AG04450 (cell line): Measurements from ENCODE around the gene PSME2. TPM values are rescaled to one million over a fixed set of nuclear protein-coding genes. Genes with fewer than 3 reads are reported as not detected.

ENCODE experiments used
- CTCF ChIA-PET: fragments of 300-600, 350-600 bp; formaldehyde crosslinking; extraction: SDS; loops from one replicate; lab custom pipeline; 2022; ENCODE audit warnings: antibody characterized with exemption, inconsistent platforms; lab: Charles Lee
- POLR2A ChIA-PET: fragments of 350-600 bp; formaldehyde crosslinking; extraction: SDS; loops from one replicate; lab custom pipeline; 2021; ENCODE audit warnings: antibody characterized with exemption, inconsistent platforms; lab: Yijun Ruan, JAX
- DNase-seq: peaks from one replicate; pipeline ENCODE4 v3.0.0-alpha.2; 2011; ENCODE audit warnings: low read depth, low spot score
- H3K27ac ChIP-seq: one replicate; pipeline ENCODE4 v1.5.1; 2012; ENCODE audit warnings: low read depth, low read length, control low read depth
- H3K27me3 ChIP-seq: one replicate; pipeline ENCODE4 v1.6.0; 2012; ENCODE audit warnings: low read length; ENCODE audit not compliant: control insufficient read depth, insufficient read depth
- H3K4me3 ChIP-seq: 2 replicates; pipeline ENCODE4 v1.5.1; 2011; ENCODE audit warnings: mild to moderate bottlenecking, low read depth, low read length, control low read depth
- H3K9me3 ChIP-seq: 2 replicates; pipeline ENCODE4 v1.5.1; 2012; ENCODE audit warnings: low read length; ENCODE audit not compliant: control insufficient read depth, insufficient read depth
- polyA plus RNA-seq: library from polyadenylated mRNA; depleted of rRNA; stranded (reverse); fragments of >200 nt; gene quantifications from 2 replicates; pipeline ENCODE4 v1.2.3, GENCODE V29; 2011
- TF ChIP-seq, protein P1 (sequence below): IDR thresholded peaks from 2 replicates; pipeline ENCODE4 v1.5.1; 2011; ENCODE audit warnings: low read depth, low read length, control low read depth, inconsistent platforms

Gene PSME2
- polyA plus RNA-seq, 1 experiment, result 191 TPM

DNA sequence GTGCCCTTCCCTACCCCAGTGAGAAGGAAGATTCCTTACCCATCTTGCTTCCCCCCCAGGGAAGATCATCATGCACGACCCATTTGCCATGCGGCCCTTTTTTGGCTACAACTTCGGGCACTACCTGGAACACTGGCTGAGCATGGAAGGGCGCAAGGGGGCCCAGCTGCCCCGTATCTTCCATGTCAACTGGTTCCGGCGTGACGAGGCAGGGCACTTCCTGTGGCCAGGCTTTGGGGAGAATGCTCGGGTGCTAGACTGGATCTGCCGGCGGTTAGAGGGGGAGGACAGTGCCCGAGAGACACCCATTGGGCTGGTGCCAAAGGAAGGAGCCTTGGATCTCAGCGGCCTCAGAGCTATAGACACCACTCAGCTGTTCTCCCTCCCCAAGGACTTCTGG lies 43.0 kb downstream of the PSME2 start:
- TF ChIP-seq, protein P1, sequence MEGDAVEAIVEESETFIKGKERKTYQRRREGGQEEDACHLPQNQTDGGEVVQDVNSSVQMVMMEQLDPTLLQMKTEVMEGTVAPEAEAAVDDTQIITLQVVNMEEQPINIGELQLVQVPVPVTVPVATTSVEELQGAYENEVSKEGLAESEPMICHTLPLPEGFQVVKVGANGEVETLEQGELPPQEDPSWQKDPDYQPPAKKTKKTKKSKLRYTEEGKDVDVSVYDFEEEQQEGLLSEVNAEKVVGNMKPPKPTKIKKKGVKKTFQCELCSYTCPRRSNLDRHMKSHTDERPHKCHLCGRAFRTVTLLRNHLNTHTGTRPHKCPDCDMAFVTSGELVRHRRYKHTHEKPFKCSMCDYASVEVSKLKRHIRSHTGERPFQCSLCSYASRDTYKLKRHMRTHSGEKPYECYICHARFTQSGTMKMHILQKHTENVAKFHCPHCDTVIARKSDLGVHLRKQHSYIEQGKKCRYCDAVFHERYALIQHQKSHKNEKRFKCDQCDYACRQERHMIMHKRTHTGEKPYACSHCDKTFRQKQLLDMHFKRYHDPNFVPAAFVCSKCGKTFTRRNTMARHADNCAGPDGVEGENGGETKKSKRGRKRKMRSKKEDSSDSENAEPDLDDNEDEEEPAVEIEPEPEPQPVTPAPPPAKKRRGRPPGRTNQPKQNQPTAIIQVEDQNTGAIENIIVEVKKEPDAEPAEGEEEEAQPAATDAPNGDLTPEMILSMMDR, result no peak
- H3K4me3 ChIP-seq, result no peak overlapping the region
- DNase-seq, result no peak
- no peak overlapping the region for H3K27ac ChIP-seq
- CTCF ChIA-PET, result interaction anchor here (10.7 kb wide), 1 partner anchor 9 kb away, joined by 212 read pairs; the partner anchor contains the start of gene PCK2
- POLR2A ChIA-PET, result interaction anchor here (0.7 kb wide), 1 partner anchor 96 kb away, joined by 3 read pairs; no protein-coding TSS in a partner anchor
- peaks cover 4% of the 10 kb centered on the region for H3K9me3 ChIP-seq
- H3K27me3 ChIP-seq, result no peaks in the 10 kb centered on the region

DNA sequence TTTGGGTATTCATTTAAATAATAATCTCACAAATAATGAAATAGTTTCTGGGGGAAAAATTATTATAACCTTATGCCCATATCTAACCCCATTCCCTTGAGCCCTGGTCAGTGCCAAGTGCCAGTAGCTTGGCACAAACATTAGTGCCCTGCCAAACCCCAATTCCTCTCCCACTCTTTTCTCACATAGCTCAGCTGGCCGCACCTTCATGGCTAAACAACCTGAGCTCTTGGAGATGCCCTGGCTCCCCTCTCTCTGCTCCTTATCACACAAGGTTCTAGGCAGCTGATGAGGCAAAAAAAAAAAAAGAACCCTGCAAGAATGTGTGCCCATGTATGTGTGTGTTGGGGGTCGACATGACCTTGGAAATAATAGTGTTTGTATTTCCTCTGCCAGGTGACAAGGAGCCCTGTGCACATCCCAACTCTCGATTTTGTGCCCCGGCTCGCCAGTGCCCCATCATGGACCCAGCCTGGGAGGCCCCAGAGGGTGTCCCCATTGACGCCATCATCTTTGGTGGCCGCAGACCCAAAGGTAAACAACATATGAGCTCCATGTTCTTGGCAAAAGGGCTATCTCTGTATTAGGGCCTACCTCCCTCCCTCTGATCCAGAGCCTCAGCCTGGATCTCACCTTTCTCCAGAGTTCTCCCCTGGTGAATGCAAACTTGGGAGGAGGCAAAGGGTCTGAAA lies 43.9 kb downstream of the PSME2 start:
- TF ChIP-seq, protein P1, result no peak
- CTCF ChIA-PET, result interaction anchor here (0.6 to 10.7 kb wide), 3 partner anchors 8 to 44 kb away, joined by 3 to 212 read pairs (median 4); partner anchors contain the start of gene PCK2
- POLR2A ChIA-PET, result interaction anchor here (0.8 kb wide), 1 partner anchor 9 kb away, joined by 3 read pairs; the partner anchor contains the start of gene PCK2

DNA sequence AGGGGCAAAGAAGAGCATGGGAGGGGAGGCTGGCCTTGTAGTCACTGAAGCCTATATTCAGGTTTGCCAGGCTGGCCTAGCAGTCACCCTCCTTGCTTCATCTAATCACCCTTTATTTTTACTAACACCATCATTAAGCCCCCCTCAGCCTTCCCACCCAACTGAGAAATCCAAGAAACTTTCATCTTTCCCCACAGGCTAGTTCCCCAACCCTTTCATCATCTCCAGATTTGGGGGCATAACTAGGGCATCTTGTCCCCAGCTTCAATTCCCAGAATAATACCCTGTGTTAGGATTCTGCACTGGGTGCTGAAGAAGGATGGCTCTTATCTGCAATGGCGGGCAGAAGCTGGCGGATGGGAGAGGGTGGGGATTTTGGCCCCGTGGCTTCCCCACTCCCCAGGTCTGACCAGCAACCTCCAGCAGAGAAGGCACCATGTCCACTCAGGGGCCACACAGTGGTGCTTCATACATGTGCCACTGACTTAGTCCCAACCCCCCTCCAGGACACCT lies 45.4 kb downstream of the PSME2 start:
- H3K27me3 ChIP-seq, result no peaks in the 10 kb centered on the region
- CTCF ChIA-PET, result interaction anchor here (1.3 to 10.7 kb wide), 2 partner anchors 7 to 8 kb away, joined by 5 to 212 read pairs; partner anchors contain the start of gene PCK2
- DNase-seq, result no peak
- no peak overlapping the region for H3K4me3 ChIP-seq
- no peak overlapping the region for H3K27ac ChIP-seq
- POLR2A ChIA-PET, result no interaction called here
- TF ChIP-seq, protein P1, result no peak
- peaks cover 4% of the 10 kb centered on the region for H3K9me3 ChIP-seq

More for the DNA sequence above, 43.9 kb downstream of the PSME2 start:
- DNase-seq, result no peak
- Histone ChIP-seq H3K27me3 (no peaks in the 10 kb centered on the region), H3K9me3 (peaks cover 4% of the 10 kb centered on the region), H3K4me3 (no peak overlapping the region), H3K27ac (no peak overlapping the region)

DNA sequence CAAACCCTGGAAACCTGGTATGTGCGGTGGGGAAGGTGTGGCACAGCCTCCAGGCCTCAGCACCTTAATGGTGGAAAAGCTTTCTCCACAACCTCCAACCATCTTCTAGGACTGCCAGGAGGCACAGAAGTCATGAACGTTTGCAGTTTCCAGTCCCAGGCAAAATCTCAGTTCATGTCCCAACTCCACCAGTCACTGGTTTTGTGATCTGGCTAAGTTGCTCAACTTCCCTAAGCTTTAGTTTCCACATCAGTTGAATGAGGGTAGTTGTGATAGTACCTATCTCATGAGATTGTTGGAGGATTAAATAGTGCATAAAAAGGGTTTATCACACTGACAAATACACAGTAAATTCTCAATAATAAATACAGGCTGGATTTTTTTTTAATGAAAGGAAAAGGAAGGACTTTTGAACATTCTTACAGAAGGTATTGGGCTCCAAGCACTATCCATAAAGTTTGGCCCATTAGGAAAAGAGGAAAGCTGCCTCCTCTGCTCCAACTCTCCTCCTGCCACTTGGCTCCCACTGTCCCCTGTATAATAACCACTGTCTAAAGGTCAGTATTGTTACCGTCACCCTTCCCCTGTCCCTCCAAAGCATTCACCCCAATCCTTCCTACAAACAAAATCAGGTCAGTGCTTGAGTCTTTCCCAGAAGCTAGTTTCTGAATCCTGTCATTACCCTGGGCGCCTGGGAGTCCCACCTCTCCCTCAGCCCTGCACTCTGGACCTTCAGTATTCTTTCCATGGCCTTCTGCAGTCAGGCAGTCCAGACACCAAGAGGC lies 46.0 kb downstream of the PSME2 start:
- TF ChIP-seq, protein P1, result no peak
- POLR2A ChIA-PET, result no interaction called here
- Histone ChIP-seq H3K27me3 (no peaks in the 10 kb centered on the region), H3K27ac (no peak overlapping the region), H3K4me3 (no peak overlapping the region), H3K9me3 (peaks cover 4% of the 10 kb centered on the region)
- no peak for DNase-seq
- CTCF ChIA-PET, result interaction anchor here (0.7 to 10.7 kb wide), 3 partner anchors 6 to 61 kb away, joined by 3 to 212 read pairs (median 5); partner anchors contain the start of genes IRF9 and PCK2
